ENCODE measurements around the gene EXTL1.

Gene EXTL1

DNA sequence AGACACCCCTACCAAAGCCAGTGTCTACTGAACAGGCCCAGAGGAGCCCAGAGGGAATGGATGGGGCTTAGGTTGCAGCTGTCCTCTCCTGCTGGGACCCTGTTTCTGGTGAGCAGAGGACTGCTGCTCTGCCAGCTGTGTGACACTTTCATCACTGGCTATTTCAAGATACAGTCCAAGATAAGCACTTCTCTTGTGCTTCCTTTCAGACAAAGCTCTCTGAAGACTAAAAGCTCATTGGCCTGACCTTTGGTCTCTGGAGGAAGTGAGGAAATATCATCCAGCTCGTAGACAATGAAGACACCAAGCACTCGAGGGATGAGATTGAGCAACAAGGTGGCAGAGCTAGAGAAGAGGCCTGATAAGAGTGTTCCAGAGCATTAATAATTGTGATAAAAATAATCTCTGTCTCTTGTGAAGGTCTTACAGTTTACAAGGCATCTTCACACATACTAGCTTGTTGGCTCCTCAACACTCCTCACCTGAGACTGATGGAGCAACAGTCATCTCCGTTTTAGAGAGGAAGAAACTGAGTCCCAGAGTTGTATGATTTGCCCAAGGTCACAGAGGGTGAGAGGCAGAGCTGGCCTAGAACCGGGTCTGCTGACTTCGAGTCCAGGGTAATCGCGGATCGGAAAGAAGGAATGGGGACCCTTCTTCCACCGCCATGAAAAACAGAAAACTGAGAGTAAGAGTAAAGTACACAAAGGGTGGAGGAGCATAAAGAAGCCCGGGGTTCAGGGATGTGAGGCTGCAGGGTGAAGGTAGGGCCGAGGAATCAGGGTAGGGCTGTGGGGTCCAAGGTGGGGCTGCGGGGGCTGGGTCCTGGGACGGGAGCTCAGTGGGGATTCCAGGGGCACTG lies 24.4 kb upstream of the EXTL1 start:
- peak; percentile 48 for DNase-seq (ENCODE audit: low spot score)

DNA sequence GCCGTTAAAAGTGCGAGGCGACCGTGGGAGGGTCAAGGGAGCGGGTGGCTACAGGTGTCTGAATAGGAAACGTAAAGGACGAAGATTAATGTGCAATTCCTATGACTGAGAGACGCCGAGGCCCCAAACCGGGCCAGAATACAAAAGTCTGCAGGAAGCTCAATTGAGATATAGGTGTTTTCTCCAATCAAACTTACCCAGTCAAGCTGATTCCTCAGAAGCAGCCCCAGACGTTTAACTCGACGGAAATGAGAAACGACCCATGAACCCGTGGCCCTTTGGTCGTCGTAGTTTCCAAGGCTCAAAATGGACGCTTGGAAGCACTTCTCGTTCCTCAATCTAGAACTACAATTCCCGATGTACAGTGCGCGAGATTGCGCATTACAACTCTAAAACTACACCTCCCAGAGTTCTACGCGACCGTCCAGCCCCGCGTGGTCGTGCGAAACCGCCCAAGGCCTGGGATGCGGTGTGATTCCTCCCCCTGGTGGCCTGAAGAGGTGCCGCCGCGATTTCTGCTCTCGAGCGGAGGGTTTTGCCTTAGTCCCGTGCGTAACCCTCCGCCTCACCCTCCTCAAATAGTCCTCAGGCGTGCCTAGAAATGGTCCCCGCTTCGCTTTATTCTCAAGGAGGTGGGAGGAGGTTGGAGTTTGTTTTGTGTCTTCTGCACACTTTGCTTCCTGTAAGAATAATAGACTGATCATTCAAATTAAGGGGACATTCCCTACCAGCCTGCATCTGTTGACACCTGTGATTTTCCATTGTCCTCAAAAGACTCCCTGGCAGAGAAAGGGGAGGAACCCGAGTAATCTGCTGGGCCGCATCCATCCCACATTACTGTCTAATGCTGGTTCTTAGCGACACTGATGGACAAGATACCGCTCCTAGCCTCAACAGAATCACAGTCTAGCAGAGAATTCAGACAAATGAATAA lies 23.5 kb upstream of the EXTL1 start, which contains the start of gene PAFAH2:
TSS of gene PAFAH2 (minus strand) at position 236 of the 934 bp plus-strand sequence. CDS start 7,247 bp downstream, outside the sequence.
- DNase-seq (ENCODE audit: low spot score), result peak; percentile 94

DNA sequence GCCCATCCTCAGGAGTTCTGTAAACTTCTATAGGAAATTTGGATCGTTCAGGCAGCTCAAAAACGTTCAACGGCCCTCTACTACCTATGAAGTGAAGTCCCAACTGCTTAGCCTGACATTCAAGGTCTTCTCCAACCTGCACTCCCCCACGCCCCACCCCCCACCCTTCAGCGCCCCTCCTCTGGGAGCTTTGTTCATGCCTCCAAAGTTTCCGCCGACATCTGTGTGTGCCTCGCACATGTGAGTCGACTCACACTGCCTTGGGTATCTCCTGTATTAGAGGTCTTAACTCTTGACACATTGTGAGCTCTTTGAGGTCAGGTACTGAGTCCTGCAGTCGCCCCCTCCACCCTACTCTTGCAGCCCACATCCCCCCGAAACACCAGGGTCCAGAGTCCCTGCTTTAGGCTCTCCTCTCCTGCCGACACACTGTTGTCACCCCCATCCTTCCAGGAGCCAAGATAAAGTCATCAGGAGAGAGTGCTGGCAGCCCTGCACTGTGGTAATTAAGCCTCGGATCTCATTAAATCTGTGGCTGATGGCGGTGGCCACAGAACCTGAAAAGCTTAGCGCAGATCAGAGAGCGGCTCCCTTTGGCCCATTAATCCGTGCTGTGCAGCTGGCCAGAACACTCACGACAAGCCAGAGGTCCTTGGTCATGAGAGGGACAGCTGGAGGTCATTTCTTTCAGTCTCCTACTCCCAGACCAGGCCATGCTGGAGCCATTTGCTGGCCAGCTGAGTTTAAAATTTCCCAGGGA lies 22.4 kb upstream of the EXTL1 start:
- no peak for DNase-seq (ENCODE audit: low spot score)

DNA sequence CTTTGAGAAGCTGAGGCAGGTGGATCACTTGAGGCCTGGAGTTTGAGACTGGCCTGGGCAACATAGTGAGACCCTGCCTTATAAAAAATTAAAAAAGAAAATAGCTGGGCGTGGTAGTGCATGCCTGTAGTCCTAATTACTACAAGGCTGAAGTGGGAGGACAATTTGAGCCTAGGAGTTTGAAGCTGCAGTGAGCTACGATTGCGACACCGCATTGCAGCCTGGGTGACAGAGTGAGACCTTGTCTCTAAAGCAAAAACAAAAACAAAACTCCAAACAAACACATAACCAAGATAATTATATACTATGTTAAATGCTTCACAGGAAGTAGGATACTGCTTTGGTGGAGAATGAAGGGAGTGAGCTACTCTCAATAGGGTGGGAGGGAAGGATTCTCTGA lies 18.3 kb upstream of the EXTL1 start:
- DNase-seq (ENCODE audit: low spot score), result no peak

- no peak for DNase-seq (ENCODE audit: low spot score)
These were observed 17.8 kb upstream of the EXTL1 start for GRCh38 chr1:26003756-26004155.

DNA sequence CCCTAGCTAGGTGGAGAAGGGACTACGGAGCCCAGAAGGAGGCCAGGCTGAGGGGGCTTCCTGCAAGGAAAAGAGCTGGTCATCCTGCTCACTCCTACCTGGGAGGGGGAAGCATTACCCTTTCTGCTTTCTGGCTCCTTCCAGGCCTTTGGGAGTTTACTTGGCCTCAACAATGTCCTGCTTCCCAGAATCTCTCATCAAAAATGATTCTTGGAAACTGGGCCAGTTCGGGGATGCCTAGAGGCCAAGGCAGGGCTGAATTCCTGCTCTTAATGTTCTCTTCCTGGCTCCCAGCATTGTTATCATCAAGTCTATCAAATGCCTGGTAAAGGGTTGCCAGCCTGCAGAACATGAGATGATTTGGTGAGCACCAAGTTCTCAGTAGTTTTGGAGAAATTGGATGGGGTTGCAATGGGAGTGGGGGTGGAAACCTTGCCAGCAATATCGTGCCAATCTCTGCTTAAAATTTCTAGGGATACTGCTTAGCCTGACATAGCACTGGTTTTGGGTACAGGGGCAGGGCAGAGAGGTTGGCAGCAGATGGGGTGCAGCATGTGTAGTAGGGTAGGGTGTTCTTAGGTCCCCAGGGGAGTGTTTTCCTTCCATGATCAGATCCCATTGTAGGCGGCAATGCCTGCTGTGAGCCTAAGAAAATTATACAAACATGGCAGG lies 16.0 kb upstream of the EXTL1 start:
- DNase-seq (ENCODE audit: low spot score), result no peak

GRCh38 chr1:26006710-26007109 lies 14.9 kb upstream of the EXTL1 start:
- DNase-seq (ENCODE audit: low spot score), result no peak

DNA sequence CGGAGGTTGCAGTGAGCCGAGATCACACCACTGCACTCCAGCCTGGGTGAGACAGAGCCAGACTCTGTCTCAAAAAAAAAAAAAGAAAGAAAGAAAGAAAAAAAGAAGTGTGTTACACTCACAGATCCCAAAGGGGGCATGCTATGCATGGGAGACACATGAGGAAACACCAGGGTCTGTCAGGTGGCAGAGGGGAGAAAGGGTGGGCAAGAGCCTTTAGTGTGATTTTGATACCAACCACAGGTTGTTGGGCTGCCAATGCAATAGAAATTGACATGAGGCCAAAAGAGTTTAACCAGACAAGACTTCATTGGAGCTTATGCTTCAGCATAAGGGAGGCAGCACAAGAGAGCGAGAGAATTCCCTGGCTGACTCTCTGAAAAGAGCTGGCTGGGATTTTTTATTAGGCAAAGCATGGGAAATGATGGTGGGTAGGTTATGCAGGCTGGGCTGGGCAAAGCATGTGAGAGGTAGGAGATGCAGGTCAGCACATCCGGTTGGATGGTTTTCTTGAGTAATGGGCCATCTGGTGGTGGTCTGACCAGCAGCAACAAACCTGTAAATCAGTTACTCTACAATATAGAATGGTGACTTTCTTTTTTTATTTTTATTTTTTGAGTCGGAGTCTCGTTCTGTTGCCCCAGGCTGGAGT lies 11.7 kb upstream of the EXTL1 start:
- DNase-seq (ENCODE audit: low spot score), result no peak

- no peak for DNase-seq (ENCODE audit: low spot score)
These were observed 10.8 kb upstream of the EXTL1 start for GRCh38 chr1:26010825-26011224.

DNA sequence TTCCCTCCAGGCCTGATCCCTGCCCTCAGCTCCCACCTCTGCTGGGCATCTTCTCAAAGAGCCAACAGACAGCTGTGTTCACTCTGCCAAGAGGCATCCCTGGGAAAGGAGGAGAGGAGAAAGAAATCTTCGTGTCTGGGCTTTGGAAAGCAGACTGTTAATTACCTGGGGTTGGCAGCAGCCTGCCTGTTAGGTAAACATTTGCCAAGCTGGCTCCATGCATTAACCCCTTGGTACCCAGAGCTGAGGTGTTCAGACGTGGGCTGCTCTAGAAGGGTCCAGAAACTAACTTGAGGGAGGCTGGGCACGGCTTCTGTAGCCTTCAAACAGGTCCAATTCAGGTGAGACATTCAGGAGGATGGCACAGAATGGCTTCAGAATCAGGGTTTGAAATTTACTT lies 8.7 kb upstream of the EXTL1 start:
- DNase-seq (ENCODE audit: low spot score), result no peak

DNA sequence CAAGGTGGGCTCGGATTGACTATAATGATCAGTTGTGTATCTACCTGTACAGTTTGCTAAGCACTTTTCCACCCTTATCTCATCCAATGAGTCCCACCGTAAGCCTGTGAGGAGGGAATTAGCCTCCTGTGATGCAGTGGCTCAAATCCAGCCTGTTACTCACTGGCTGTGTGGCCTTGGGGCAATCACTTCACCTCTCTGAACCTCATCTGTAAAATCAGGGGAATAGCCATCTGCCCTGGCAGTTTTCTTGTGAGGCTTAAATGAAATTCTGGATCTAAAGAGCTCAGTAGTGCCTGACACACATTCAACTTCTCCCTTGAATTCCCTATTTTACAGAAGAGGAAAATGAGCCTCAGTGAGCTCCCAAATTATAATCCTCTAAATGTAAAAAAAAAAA lies 7.4 kb upstream of the EXTL1 start:
- DNase-seq (ENCODE audit: low spot score), result no peak

DNA sequence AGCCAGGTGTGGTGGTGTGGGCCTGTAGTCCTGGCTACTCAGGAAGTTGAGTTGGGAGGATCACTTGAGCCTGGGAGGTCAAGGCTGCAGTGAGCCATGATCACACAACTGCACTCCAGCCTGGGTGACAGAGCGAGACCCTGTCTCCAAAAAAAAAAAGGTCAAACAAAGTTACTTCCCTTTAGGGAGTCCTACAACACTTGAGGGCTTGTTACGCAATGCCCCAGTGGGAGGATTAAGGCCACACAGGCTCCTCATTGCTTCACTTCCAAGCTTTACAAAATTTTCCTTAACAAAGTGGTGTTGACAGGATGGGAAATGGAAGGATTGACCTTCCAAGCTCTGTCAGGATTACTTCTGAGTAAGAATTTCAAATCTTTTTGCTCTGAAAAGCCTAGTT lies 6.2 kb upstream of the EXTL1 start:
- DNase-seq (ENCODE audit: low spot score), result no peak

DNA sequence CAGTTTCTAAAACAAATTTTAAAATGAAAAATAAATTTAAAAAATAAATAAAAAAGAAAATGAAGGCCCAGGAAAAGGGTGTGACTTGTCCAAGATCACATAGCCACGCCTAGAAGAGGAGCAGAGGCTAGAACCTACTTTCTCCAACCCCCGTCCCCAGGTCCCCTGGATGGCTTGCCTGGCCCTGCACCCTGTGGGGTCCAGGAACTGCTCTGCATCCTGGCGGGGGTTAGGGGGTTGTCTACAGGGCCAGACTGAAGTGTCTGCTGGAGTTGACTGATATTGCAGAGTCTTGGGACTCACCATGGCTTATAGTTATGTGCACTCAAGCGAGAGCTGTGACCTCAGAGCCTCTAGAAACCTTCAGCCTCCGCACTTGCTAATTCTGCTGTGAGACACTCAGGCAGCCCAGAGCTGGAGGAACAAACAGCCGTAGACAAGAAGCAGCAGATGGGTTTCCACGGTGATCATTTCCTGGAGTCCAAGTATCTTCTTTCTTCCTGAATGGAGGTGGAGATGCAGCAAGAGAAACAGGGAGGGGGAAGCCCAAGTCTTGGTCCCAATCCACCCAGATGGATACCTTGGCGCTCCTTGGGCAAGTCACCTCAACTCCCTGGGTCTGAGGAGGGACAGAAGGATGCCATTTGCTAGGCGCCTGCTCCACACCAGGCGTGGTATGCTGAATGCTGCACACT lies 5.2 kb upstream of the EXTL1 start:
- no peak for DNase-seq (ENCODE audit: low spot score)

DNA sequence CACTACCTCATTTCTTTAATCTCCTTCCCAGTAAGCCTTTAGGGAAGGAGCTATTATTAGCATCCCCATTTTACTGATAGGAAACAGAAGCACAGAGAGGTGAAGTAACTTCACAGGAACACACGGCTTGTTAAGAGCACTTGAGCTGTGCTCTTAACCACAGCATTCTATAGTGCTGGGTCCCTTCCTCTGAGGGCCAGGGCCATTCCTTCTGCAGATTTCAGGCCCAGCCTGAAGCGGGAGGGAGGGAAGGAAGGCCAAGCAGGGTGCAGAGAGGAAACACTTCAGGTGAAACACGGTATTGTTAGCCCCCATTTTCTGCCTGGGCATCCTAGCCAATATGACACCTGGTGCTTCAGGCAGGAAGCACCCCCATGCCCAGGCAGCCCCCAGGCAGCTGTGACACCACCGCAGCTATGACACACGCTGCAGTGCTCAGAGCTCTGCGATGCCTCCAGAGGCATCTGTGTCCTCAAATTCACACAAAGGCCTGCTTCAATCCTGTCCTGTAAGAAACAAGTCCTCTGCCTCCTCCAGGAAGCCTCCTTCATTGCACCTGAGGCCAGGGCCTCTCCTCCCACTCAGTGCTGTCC lies 4.5 kb upstream of the EXTL1 start:
- no peak for DNase-seq (ENCODE audit: low spot score)

DNA sequence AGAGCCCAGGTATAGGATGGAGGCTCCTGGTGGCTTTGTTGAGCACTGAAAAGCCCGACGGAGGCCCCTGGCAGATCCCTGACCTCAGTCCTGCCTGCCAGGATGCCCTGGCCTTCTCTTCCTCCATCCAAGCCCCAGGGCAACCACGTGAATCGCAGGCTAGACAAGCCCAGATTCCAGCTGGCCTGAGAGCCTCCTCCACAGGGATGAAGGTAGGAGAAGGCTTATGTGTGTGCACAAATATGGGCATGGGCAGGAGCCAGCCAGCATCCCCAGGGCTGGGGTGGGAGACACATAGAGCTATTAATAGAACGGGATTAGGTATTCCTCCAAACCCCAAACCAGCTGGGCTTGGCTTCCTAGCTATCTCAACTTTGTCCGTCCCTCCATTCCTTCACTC lies 4.0 kb upstream of the EXTL1 start:
- peak; percentile 80 for DNase-seq (ENCODE audit: low spot score)

DNA sequence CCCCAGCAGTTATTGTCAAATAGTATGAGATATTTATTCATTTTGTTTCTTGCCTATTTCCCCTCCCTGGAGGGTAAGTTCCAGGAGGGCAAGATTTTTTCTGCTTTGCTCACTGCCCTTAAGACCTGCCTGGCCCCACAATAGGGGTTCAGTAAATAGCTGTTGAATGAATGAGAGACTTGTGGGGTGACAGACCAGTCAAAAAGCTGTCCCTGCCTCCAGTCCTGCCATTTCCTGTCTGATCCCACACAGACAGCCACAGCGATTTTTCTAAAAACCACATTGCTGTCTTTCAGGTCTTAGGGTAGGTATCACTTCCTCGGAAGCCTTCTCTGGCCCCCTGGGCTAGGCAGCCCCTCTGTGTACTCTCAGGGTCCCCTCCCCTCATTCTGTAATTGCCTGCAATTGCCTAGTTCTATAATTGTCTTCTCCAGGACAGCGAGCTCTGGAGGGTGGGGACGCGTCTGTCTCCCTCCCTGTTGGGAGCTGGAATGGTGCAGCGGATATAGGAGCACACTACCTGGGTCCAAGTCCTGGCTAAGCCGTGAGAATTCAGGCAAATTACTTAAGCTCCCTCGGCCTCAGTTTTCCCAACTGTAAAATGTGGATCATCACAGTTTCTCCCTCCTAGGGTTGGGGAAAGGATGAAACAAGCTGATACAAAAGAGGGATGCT lies 1.8 kb upstream of the EXTL1 start:
- DNase-seq (ENCODE audit: low spot score), result peak; percentile 60

GRCh38 chr1:26020330-26020768 lies 1.2 kb upstream of the EXTL1 start:
- peak; percentile 79 for DNase-seq (ENCODE audit: low spot score)

- no peak for DNase-seq (ENCODE audit: low spot score)
These were observed 481 bp upstream of the EXTL1 start for GRCh38 chr1:26020941-26021646.

DNA sequence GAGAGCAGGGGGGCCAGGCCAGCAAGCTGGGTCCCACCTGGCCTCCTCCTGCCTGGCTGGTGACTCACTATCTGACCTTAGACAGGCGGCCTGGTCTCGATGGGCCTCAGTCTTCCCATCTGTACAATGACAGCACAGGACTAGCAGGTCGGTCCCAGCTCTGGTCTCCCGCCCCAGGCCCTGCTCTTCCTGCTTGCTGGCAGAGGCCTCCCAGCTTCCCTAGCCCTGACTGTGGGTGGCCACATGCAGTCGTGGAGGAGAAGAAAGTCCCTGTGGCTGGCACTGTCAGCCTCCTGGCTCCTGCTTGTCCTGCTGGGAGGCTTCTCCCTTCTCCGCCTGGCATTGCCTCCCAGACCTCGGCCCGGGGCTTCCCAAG lies 817 bp downstream of the EXTL1 start:
- no peak for DNase-seq (ENCODE audit: low spot score)

All from hepatic stellate cell (primary cell).